PC-9 (cell line): Measurements from ENCODE around the gene GMDS. TPM values are rescaled to one million over a fixed set of nuclear protein-coding genes. Genes with fewer than 3 reads are reported as not detected.

Experiments
- Bru-seq: library from RNA; stranded (reverse); fragments of 400-500 nt; gene quantifications from one replicate; lab custom pipeline; 2021; lab: Mats Ljungman, UMichigan
- BruChase-seq, 2 experiments: library from RNA; stranded (reverse); fragments of 400-500 nt; gene quantifications; one replicate each; lab custom pipeline; 2021; lab: Mats Ljungman, UMichigan
- BruUV-seq: library from RNA; stranded (reverse); fragments of 400-500 nt; replicated peaks from 2 replicates; lab custom pipeline; 2021; lab: Mats Ljungman, UMichigan
- CTCF ChIA-PET: fragments of 300-600 bp; sonication (Branson Sonifier 250); formaldehyde crosslinking; loops from one replicate; lab custom pipeline; 2022; ENCODE audit warnings: antibody characterized with exemption; lab: Charles Lee
- POLR2A ChIA-PET: fragments of 300-600 bp; sonication (Branson Sonifier 250); formaldehyde crosslinking; loops from one replicate; lab custom pipeline; 2022; ENCODE audit warnings: antibody characterized with exemption; ENCODE audit not compliant: unreplicated experiment; lab: Charles Lee
- DNase-seq, 2 experiments: peaks; one replicate each; pipeline versions ENCODE4 v3.0.0 to v3.0.0-alpha.2; 2015 to 2022; ENCODE audit warnings: mixed read lengths in 1 of 2
- H2AFZ ChIP-seq: fragments of 200-600 bp; sonication (generic); 2 replicates; pipeline ENCODE4 v1.8.1; 2017; ENCODE audit warnings: antibody characterized with exemption
- H3F3A ChIP-seq: fragments of 200-600 bp; sonication (generic); 2 replicates; pipeline ENCODE4 v1.8.1; 2017; ENCODE audit warnings: antibody characterized with exemption, mild to moderate bottlenecking, low read depth; ENCODE audit not compliant: insufficient read depth
- H3K27ac ChIP-seq: fragments of 200-600 bp; sonication (generic); 2 replicates; pipeline ENCODE4 v1.6.1; 2016; ENCODE audit warnings: mixed run types
- H3K27me3 ChIP-seq: fragments of 200-600 bp; sonication (generic); 2 replicates; pipeline ENCODE4 v1.6.1; 2016; ENCODE audit warnings: low read depth, mixed run types; ENCODE audit not compliant: insufficient read depth
- H3K36me3 ChIP-seq: fragments of 200-600 bp; sonication (generic); 2 replicates; pipeline ENCODE4 v1.6.1; 2016; ENCODE audit warnings: low read depth, mixed run types
- H3K4me1 ChIP-seq: fragments of 200-600 bp; sonication (generic); replicated peaks from 2 replicates; pipeline ENCODE4 v1.6.1; 2016; ENCODE audit warnings: mixed run types; ENCODE audit not compliant: insufficient read depth
- H3K4me2 ChIP-seq: fragments of 200-600 bp; sonication (generic); 2 replicates; pipeline ENCODE4 v1.6.1; 2017; ENCODE audit warnings: mixed run types
- H3K4me3 ChIP-seq: fragments of 200-600 bp; sonication (generic); 2 replicates; pipeline ENCODE4 v1.6.1; 2016; ENCODE audit warnings: mixed run types
- H3K79me2 ChIP-seq: fragments of 200-600 bp; sonication (generic); 2 replicates; pipeline ENCODE4 v1.6.1; 2017; ENCODE audit warnings: low read depth, mixed run types
- H3K9me2 ChIP-seq: fragments of 200-600 bp; sonication (generic); 2 replicates; pipeline ENCODE4 v1.8.1; 2017; ENCODE audit warnings: mild to moderate bottlenecking; ENCODE audit not compliant: insufficient read depth
- H3K9me3 ChIP-seq: fragments of 200-600 bp; sonication (generic); 2 replicates; pipeline ENCODE4 v1.8.1; 2016; ENCODE audit warnings: low read depth; ENCODE audit not compliant: insufficient read depth
- H4K20me1 ChIP-seq: fragments of 200-600 bp; sonication (generic); 2 replicates; pipeline ENCODE4 v1.8.1; 2017; ENCODE audit not compliant: insufficient read depth
- EZH2 ChIP-seq: fragments of 200-600 bp; sonication (generic); IDR thresholded peaks from 2 replicates; pipeline ENCODE4 v1.8.0; 2017; ENCODE audit warnings: antibody characterized with exemption, low read depth
- intact Hi-C: fragments of 100-400 bp; cut with micrococcal nuclease; formaldehyde crosslinking; loops from one replicate; pipeline ENCODE4 v1.10.0; 2022; ENCODE audit not compliant: unreplicated experiment
- long read RNA-seq: library from polyadenylated mRNA; stranded (forward); transcript quantifications from one replicate; pipeline ENCODE4 v2.0.0, GENCODE V29; 2022
- total RNA-seq: library from RNA; stranded (reverse); gene quantifications from 2 replicates; pipeline ENCODE4 v1.2.3, GENCODE V29; 2021
- TF ChIP-seq, protein P1 (sequence below): fragments of 200-600 bp; sonication (generic); conservative IDR thresholded peaks from 2 replicates; pipeline ENCODE4 v1.6.1; 2017; ENCODE audit warnings: mixed run types, antibody characterized with exemption, mild to moderate bottlenecking, moderate library complexity

GMDS gene
- total RNA-seq (30.1 and 38.3 TPM in 2 replicates), Bru-seq, nascent RNA (percentile 69 among the genes with signal in this experiment), BruChase-seq, experiment 1, labeled RNA remaining after a 2-hour chase (percentile 65 among the genes with signal in this experiment), BruChase-seq, experiment 2, labeled RNA remaining after a 6-hour chase (percentile 49 among the genes with signal in this experiment)
- long read RNA-seq, transcript GMDS-202 (11 exons, 1,752 nt), result major isoform, 59 of 79 reads
- long read RNA-seq, partial matches to known transcripts, result 5 of 79 reads
- long read RNA-seq, other reads (novel, unspliced or antisense), result 15 of 79 reads

DNA sequence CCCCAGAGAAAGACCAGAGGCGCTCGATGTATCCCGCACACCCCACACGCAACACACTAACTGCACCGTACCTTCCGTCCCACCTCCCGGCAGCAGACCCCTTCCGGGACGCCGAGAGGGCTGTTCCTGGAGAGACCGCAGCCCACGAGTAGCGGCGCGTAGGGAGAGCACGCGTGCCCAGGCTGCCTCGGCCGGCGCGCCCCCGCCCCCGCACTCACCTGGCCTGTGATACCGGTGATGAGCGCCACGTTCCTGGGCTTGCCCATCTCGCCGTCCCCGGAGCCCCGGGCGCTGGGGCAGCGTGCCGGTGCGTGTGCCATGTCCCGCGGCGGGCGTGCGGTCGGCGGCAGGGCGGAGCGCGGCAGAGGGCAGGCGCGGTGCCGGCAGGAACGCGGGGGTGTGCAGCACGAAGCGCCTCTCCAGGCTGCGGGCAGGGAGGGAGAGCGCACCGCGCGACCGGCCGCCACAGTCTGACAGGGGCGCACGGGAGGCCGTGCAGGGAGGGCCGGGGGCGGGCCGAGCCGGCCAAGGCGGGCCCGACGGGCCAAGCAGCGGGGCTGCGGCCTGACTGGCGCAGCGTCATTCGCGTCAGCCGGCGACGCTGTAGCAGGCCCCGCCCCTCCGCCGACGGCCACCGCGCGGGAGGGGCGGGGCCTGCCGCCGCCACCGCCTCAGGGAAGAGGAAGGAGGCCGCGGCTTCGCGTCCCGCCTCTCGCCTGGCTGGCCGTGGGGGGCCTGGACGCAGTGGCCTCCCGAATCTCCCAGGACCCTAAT lies at the start of gene GMDS:
Gene GMDS (minus strand): TSS at position 503 of the 774 bp plus-strand sequence.
- peak within 1 kb of the TSS; percentile 97 for H3K27ac ChIP-seq
- peak within 1 kb of the TSS; percentile 86 for H3K4me3 ChIP-seq
- peak; percentile 57 to 87 for DNase-seq
- peak within 1 kb of the TSS; percentile 91 for H3K4me2 ChIP-seq
- no peak for TF ChIP-seq EZH2
- TF ChIP-seq, protein P1, sequence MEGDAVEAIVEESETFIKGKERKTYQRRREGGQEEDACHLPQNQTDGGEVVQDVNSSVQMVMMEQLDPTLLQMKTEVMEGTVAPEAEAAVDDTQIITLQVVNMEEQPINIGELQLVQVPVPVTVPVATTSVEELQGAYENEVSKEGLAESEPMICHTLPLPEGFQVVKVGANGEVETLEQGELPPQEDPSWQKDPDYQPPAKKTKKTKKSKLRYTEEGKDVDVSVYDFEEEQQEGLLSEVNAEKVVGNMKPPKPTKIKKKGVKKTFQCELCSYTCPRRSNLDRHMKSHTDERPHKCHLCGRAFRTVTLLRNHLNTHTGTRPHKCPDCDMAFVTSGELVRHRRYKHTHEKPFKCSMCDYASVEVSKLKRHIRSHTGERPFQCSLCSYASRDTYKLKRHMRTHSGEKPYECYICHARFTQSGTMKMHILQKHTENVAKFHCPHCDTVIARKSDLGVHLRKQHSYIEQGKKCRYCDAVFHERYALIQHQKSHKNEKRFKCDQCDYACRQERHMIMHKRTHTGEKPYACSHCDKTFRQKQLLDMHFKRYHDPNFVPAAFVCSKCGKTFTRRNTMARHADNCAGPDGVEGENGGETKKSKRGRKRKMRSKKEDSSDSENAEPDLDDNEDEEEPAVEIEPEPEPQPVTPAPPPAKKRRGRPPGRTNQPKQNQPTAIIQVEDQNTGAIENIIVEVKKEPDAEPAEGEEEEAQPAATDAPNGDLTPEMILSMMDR, result no peak
- ChIA-PET CTCF (no interaction called here), POLR2A (interaction anchor here (0.5 to 0.6 kb wide), 2 partner anchors 386 to 720 kb away, joined by 3 read pairs; no protein-coding TSS in a partner anchor)
- H3K9me2 ChIP-seq, result no peaks in the 10 kb centered on the region
- H4K20me1 ChIP-seq, result no peaks in the 10 kb centered on the region
- BruUV-seq, result no TSS peak
- peaks cover 13% of the 10 kb centered on the region for H3F3A ChIP-seq
- no peaks in the 10 kb centered on the region for H3K36me3 ChIP-seq
- peak within 1 kb of the TSS; percentile 90 for H2AFZ ChIP-seq
- H3K79me2 ChIP-seq, result peaks cover 42% of the 10 kb centered on the region
- no peaks in the 10 kb centered on the region for H3K9me3 ChIP-seq
- intact Hi-C loops, result loop anchor here (2.0 to 5.0 kb wide), 3 partner anchors 48 to 522 kb away; partner anchors contain the start of gene WRNIP1
- H3K27me3 ChIP-seq, result no peaks in the 10 kb centered on the region
- peaks cover 10% of the 10 kb centered on the region for H3K4me1 ChIP-seq

DNA sequence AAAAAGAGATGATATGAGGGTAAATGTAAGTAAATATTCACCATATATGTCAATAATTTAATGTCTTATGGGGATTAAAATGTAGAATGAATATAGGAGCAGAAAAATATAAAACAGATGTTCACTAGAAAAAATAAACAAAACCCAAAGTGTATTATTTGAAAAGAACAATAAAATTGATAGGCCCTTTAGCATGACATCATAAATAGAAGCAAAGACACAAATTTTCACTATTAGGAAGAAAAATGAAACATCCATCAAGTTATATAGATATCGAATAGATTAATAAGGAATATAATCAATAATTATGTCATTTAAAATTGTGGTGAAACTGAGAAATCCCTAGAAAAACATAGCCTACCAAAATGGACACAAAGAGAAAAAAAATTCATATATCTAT lies 40.1 kb upstream of the GMDS start:
- intact Hi-C loops, result no loop called here
- BruUV-seq, result no TSS peak
- Histone ChIP-seq H3K27me3 (no peaks in the 10 kb centered on the region), H3K9me2 (no peaks in the 10 kb centered on the region), H2AFZ (no peak overlapping the region), H3K79me2 (no peaks in the 10 kb centered on the region), H3K4me2 (no peak overlapping the region), H3K4me3 (no peak overlapping the region), H3K4me1 (no peaks in the 10 kb centered on the region), H3F3A (no peaks in the 10 kb centered on the region), H3K36me3 (no peaks in the 10 kb centered on the region), H3K9me3 (no peaks in the 10 kb centered on the region; the same call in 1 of the 2 replicates), H3K27ac (no peak overlapping the region), H4K20me1 (no peaks in the 10 kb centered on the region)
- DNase-seq, result no peak
- POLR2A ChIA-PET, result no interaction called here
- CTCF ChIA-PET, result no interaction called here
- TF ChIP-seq, protein P1, result no peak
- no peak for TF ChIP-seq EZH2

DNA sequence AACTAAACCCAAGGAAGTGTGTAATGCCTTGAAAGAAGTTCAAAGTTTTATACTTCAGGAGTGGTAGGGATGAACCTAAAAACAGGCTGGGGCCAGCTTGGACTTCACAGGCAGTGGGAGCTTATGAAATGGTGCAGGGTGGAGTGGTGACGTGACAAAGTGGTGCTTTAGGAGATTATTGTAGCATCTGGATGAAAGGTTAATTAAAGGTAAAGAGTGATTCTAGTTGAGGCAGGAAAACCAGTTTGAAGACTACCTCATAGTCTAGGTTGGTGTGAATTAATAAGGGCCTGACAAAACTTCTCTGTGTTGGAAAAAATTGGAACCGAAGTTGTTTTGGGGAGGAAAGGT lies 30.5 kb upstream of the GMDS start:
- H3K9me2 ChIP-seq, result no peaks in the 10 kb centered on the region
- no peak overlapping the region for H3K4me2 ChIP-seq
- BruUV-seq, result no TSS peak
- CTCF ChIA-PET, result no interaction called here
- no peaks in the 10 kb centered on the region for H3K36me3 ChIP-seq
- H3K4me3 ChIP-seq, result no peak overlapping the region
- DNase-seq, result no peak
- no peak overlapping the region for H3K27ac ChIP-seq
- H3K27me3 ChIP-seq, result no peaks in the 10 kb centered on the region
- H2AFZ ChIP-seq, result no peak overlapping the region
- POLR2A ChIA-PET, result no interaction called here
- H3F3A ChIP-seq, result no peaks in the 10 kb centered on the region
- TF ChIP-seq, protein P1, result no peak
- no peak for TF ChIP-seq EZH2
- no peaks in the 10 kb centered on the region for H3K9me3 ChIP-seq
- H3K79me2 ChIP-seq, result no peaks in the 10 kb centered on the region
- no peaks in the 10 kb centered on the region for H4K20me1 ChIP-seq
- intact Hi-C loops, result no loop called here
- H3K4me1 ChIP-seq, result no peaks in the 10 kb centered on the region
